Progenitor cell of endocrine pancreas (in vitro differentiated cells): ENCODE results near the gene SECISBP2. TPM values are rescaled to one million over a fixed set of nuclear protein-coding genes. Genes with fewer than 3 reads are reported as not detected.

Experiments used
- DNase-seq: peaks from one replicate; pipeline ENCODE4 v3.0.0; 2021; ENCODE audit warnings: low spot score; ENCODE audit not compliant: unreplicated experiment
- H3K27ac Mint-ChIP-seq: 2 replicates; pipeline ENCODE4 v1.8.0; 2021; ENCODE audit warnings: mild to moderate bottlenecking, moderate library complexity, mixed read lengths
- H3K27me3 Mint-ChIP-seq: 2 replicates; pipeline ENCODE4 v1.8.0; 2021; ENCODE audit warnings: mixed read lengths
- H3K36me3 Mint-ChIP-seq: 2 replicates; pipeline ENCODE4 v1.8.0; 2022; ENCODE audit warnings: mixed read lengths; ENCODE audit not compliant: insufficient read depth
- H3K4me1 Mint-ChIP-seq: 2 replicates; pipeline ENCODE4 v1.8.0; 2021; ENCODE audit warnings: low read depth, mixed read lengths
- H3K4me3 Mint-ChIP-seq: 2 replicates; pipeline ENCODE4 v1.8.0; 2021; ENCODE audit warnings: low read depth, mild to moderate bottlenecking, moderate library complexity, mixed read lengths
- H3K9me3 Mint-ChIP-seq: 2 replicates; pipeline ENCODE4 v1.8.0; 2021; ENCODE audit warnings: low read depth, mixed read lengths
- total RNA-seq: library from RNA; stranded (reverse); gene quantifications from 2 replicates; pipeline ENCODE4 v1.2.1, GENCODE V29; 2021
- TF ChIP-seq, protein P1 (sequence below): fragments of 200-600 bp; sonication (generic); IDR thresholded peaks from one replicate; pipeline ENCODE4 v1.5.0; 2021; ENCODE audit warnings: antibody characterized with exemption, mild to moderate bottlenecking; ENCODE audit not compliant: unreplicated experiment

SECISBP2 gene
- total RNA-seq, 1 donor from 2014 or later = 73.5 TPM

- DNase-seq = no peak
- Mint-ChIP-seq H3K27ac (no peak overlapping the region), H3K9me3 (no peaks in the 10 kb centered on the region), H3K27me3 (no peaks in the 10 kb centered on the region), H3K36me3 (peaks cover 2% of the 10 kb centered on the region), H3K4me3 (no peak overlapping the region), H3K4me1 (peaks cover 8% of the 10 kb centered on the region)
- TF ChIP-seq, protein P1, sequence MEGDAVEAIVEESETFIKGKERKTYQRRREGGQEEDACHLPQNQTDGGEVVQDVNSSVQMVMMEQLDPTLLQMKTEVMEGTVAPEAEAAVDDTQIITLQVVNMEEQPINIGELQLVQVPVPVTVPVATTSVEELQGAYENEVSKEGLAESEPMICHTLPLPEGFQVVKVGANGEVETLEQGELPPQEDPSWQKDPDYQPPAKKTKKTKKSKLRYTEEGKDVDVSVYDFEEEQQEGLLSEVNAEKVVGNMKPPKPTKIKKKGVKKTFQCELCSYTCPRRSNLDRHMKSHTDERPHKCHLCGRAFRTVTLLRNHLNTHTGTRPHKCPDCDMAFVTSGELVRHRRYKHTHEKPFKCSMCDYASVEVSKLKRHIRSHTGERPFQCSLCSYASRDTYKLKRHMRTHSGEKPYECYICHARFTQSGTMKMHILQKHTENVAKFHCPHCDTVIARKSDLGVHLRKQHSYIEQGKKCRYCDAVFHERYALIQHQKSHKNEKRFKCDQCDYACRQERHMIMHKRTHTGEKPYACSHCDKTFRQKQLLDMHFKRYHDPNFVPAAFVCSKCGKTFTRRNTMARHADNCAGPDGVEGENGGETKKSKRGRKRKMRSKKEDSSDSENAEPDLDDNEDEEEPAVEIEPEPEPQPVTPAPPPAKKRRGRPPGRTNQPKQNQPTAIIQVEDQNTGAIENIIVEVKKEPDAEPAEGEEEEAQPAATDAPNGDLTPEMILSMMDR = no peak
Observed at GRCh38 chr9:89305868-89306267, 12.4 kb upstream of the SECISBP2 start.

DNA sequence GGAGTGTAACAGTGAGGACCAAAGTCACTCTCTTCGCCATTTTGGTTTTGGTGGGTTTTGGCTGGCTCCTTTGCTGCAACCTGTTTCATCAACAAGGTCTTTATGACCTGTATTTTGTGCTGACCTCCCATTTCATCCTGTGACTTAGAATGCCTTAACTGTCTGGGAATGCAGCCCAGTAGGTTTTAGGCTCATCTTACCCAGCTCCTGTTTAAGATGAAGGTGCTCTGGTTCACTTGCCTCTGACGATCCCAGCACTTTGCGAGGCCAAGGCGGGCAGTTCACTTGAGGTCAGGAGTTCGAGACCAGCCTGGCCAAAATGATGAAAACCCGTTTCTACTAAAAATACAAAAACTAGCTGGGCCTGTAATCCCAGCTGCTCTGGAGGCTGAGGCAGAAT lies 9.1 kb upstream of the SECISBP2 start:
- TF ChIP-seq, protein P1 = no peak
- Mint-ChIP-seq H3K27ac (peak overlapping the region; percentile 100), H3K4me3 (peak overlapping the region; percentile 97), H3K4me1 (peaks cover 25% of the 10 kb centered on the region), H3K27me3 (no peaks in the 10 kb centered on the region), H3K36me3 (peaks cover 2% of the 10 kb centered on the region), H3K9me3 (no peaks in the 10 kb centered on the region)
- no peak for DNase-seq

GRCh38 chr9:89309608-89310474 lies 8.5 kb upstream of the SECISBP2 start:
- no peak for DNase-seq
- TF ChIP-seq, protein P1 = no peak
- Mint-ChIP-seq H3K27me3 (no peaks in the 10 kb centered on the region), H3K27ac (peak overlapping the region; percentile 100), H3K36me3 (peaks cover 2% of the 10 kb centered on the region), H3K9me3 (no peaks in the 10 kb centered on the region), H3K4me1 (peaks cover 31% of the 10 kb centered on the region), H3K4me3 (peak overlapping the region; percentile 97)

DNA sequence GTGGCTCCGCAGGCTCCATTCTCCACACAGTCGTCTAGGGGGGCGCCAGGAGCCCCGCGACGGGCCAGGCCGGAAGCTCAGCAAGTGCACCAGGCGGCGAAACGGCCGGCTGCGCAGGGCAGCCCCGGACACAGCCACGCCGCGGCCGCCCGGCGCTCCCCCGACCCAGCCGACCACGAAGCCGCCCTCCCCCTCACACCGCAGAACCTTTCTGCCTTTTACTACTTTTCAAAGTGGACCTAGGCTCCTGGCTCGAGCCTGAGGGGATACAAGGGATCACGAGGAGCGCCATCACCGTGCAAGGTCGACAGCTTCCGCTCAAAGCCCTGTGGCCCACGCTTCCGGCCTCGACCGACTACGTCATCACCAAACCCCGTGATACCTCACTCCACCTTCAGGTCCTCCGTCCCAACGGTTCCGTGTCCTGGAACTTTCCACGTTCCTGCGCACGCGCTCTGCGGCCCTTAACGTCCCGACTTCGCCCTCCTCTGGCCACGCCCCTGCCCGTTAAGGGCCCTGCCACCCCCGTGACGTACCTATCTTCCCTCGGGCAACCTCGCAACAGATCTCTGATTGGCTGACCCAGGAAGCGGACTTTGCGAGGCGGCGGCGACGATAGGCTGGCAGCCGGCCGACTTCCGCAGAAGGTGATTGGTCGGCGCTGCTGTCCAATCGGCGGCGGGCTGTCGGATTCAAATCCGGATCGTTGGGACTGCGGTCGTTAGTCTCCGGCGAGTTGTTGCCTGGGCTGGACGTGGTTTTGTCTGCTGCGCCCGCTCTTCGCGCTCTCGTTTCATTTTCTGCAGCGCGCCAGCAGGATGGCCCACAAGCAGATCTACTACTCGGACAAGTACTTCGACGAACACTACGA lies 7.6 kb upstream of the SECISBP2 start, which contains the start of gene CKS2:
Gene CKS2 (plus strand): TSS at position 721 of the 871 bp plus-strand sequence. CDS start 98 bp downstream, at position 819.
- H3K4me1 Mint-ChIP-seq = peaks cover 32% of the 10 kb centered on the region
- no peaks in the 10 kb centered on the region for H3K27me3 Mint-ChIP-seq
- H3K4me3 Mint-ChIP-seq = peak within 1 kb of the TSS; percentile 97
- peak; percentile 99 for DNase-seq
- no peaks in the 10 kb centered on the region for H3K9me3 Mint-ChIP-seq
- peaks cover 2% of the 10 kb centered on the region for H3K36me3 Mint-ChIP-seq
- peak within 1 kb of the TSS; percentile 100 for H3K27ac Mint-ChIP-seq
- TF ChIP-seq, protein P1 = peak; percentile 7
